NCI-H1417 (cell line): ENCODE results near the gene ASCL1.
A peak's percentile ranks its signal among the peaks of the same experiment; 100 is the strongest.

Source experiments
- DNase-seq, 3 experiments: peaks; one replicate each; lab custom pipeline; 2025; lab: John Stamatoyannopoulos, UW

The ASCL1 gene

GRCh38 chr12:102977945-102978706 lies 20.7 kb downstream of the ASCL1 start:
- peak in 2 of 3 experiments; percentile 30 to 37 for DNase-seq

GRCh38 chr12:102980350-102980749 lies 22.9 kb downstream of the ASCL1 start:
- no peak for DNase-seq

GRCh38 chr12:102990419-102990818 lies 32.9 kb downstream of the ASCL1 start:
- DNase-seq = peak in 1 of 3 experiments; percentile 41

- peak in 1 of 3 experiments; percentile 28 for DNase-seq
Measured at GRCh38 chr12:102992297-102992696, 34.8 kb downstream of the ASCL1 start.

GRCh38 chr12:102992720-102993119 lies 35.2 kb downstream of the ASCL1 start:
- no peak for DNase-seq

- no peak for DNase-seq
Measured at GRCh38 chr12:102993537-102993936, 36.1 kb downstream of the ASCL1 start.

GRCh38 chr12:102995372-102995771 lies 37.9 kb downstream of the ASCL1 start:
- DNase-seq = no peak
